Metanephros (tissue), 2 donors: ENCODE data around the gene TRPC6. TPM values are rescaled to one million over a fixed set of nuclear protein-coding genes. Genes with fewer than 3 reads are reported as not detected.

Experiments used
- small RNA-seq: library from RNA; depleted of rRNA; stranded (forward); fragments of <200 nt; gene quantifications from one replicate; pipeline ENCODE3, GENCODE V24; 2014; ENCODE audit warnings: low replicate concordance
- total RNA-seq: library from RNA; depleted of rRNA; stranded (reverse); fragments of >200 nt; gene quantifications from one replicate; pipeline ENCODE4 v1.2.3, GENCODE V29; 2014

TRPC6 gene
- total RNA-seq = 12.7 TPM

DNA sequence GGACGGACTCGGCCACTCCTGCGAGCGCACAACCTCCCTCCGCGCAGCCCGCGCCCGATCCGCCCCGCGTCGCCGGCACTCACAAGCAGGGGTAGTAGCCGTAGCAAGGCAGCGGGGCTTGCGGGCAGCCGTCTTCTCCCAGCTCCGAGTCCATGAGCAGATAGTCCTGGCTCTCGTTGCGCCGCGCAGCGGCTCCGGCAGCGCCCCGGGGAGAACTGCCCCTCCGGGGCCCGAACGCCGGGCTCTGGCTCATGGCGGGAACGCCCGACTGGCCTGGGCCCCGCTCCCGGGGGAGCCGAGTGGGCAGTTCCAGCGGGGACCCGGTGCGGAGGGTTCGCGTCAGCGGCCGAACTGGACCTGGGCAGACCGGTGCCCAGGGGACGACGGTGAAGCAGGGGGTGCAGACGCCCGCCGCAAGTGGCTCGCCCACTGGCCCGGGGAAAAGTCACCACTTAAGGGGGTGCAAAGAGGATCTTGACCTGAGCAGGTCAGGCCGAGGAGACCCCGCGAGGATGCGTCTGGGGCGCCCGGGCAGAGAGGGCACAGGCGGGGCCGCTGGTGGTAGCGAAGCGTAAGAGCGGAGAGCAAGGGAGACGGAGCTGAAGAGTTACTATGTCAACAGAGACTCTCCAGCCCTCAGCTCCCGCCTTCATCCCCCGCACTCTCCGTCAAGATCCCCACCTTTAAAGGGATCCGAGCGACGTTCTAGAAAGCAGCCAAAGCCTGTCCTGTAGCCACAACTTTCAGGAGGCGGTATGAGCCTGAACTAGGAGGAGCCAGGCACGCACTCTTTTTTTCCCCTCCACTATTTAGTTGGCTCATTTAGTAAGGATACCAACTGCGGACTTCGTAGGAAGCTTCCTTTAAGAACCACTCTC, at the start of gene TRPC6:
TSS of gene TRPC6 (minus strand) at position 757 of the 878 bp plus-strand sequence. CDS start at position 253, 504 bp downstream.

Small RNA genes within 50 kb of the gene (small RNA-seq; reads per million reads assigned to genes)
- gene MIR3920 = not detected
